ENCODE measurements around the gene ADARB2.

The ADARB2 gene

DNA sequence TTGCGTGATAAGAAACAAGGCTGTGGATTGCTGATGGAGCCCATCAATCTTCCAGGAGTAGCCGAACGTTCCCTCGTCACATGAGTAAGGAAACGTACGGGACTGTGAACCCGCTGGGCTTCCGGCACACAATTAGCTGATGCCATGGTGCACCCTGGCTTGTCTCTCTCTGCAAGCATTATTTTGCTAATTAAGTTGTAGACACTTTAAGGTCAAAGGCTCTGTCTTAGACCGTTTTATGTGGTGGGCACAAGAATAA lies 50.9 kb downstream of the ADARB2 start:
- DNase-seq (ENCODE audit: low read depth) = no peak

DNA sequence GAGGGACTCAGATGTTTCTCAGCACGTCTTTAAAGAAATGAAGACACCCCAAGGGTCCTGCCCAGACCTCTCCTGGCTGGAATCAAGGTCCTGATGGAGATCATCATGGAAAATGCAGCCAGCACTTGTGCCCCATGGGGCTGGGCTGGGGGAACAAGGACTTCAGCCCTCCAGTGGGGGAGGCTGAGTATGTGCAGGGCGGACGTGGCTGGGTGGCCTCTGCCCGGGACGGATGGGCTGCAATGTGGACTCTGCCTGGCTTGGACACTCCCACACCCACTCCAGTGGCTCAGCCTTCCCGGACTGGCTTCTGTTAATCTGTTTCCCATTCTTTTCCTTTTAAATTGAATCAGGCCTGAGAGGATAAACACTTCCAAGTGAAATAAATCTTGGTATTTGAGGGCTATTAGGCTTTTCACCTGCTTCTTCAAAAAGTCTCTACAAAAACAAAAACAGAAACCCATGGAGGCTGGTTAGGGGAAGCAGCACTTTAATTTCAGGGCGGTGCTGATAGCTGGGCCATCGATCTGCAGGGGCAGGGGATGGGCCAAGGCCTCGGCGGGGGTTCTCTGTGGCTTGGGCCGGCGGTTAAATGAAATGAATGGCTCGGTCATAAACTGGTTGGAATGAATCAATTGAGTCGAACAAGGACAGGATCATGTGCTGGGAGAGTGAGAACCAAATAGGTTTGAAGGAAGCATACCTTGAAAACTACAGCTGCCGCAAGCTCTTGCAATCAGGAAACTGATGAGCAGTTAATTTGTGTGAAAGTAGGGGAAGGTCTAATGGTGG lies 51.4 kb downstream of the ADARB2 start:
- DNase-seq (ENCODE audit: low read depth) = no peak

DNA sequence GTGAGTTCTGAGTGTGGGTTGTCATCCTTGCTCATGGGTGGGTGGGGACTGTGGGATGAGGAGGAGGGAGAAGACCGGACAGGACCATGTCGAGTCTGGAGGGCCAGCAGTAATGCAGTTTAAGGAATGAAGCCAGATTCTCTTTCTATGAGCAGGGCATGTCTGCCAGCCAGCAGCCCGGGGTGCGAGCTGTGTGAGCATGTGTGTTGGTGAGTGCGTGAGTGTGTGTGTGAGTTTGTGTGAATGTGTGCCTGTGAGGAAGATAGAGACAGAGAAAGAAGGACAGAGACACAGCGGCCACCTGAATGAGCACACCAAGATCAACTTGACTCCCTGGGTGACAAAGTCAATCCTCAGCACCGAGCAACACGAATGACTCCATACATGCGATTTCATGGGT lies 52.3 kb downstream of the ADARB2 start:
- DNase-seq (ENCODE audit: low read depth) = no peak

DNA sequence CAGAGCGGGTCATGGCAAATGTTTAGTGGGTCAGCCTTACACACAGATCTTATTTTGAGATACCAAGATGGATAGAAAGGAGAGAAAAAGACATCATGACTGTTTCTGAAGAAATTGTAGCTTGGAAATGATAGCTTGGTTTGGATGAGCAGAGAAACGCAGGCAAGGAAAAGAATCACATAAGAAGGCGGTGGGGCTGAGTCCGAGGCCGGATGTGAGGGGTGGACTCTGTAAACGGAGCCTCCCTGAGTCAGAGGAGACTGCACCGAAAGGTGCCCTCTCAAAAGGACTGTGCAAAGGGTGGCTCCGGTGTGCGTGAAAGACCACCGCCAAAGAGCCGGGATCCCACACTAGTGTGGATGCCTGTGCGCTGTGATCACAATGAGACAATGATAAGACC lies 53.7 kb downstream of the ADARB2 start:
- no peak for DNase-seq (ENCODE audit: low read depth)

DNA sequence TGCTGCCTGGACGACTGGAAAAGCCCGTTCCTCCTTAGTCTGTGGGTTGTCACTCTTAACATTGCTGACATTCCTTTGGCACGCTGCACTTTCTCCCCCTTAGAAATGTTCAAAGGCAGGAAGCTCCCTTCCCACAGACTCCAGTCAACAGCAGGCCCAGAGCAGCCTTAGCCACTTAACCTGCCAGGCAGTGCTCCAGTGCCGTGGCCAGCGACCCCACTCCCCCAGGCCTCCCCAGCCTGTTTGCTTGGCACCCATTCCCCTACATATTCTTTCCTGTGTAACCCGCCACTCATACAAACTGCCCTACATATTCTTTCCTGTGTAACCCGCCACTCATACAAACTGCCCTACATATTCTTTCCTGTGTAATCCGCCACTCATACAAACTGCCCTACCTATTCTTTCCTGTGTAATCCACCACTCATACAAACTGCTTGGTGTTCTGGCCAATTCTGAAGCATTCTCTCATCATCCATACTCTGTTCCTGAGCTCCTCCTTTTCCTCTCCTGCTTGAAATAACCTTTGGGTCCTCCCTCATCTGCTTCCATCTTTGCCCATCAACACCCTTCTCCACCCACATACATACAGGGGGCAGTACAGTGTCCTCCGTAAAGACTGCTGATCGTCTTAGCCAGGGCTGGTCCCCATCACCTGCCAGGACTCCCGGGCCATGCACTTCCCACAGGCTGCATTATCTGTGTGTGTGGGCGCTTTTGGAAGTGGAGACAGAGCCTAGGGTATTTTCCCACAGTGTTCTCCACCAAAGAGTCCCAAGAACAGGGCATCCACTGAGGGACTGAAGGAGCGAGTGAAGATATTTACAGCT lies 57.3 kb downstream of the ADARB2 start:
- no peak for DNase-seq (ENCODE audit: low read depth)

DNA sequence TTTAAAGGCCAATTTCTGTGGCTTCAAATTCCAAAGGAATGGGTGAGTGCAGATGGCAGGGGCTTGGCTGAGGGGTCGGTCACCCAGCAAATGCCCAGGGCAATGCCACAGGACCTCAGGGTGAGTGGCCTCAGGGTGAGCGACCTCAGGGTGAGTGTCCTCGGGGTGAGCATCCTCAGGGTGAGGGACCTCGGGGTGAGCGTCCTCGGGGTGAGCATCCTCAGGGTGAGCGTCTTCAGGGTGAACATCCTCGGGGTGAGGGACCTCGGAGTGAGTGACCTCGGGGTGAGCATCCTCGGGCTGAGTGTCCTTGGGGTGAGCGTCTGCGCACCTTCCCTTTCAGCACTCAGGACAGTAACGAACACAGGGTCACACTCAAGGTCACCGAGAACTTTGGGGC lies 59.2 kb downstream of the ADARB2 start:
- DNase-seq (ENCODE audit: low read depth) = no peak

DNA sequence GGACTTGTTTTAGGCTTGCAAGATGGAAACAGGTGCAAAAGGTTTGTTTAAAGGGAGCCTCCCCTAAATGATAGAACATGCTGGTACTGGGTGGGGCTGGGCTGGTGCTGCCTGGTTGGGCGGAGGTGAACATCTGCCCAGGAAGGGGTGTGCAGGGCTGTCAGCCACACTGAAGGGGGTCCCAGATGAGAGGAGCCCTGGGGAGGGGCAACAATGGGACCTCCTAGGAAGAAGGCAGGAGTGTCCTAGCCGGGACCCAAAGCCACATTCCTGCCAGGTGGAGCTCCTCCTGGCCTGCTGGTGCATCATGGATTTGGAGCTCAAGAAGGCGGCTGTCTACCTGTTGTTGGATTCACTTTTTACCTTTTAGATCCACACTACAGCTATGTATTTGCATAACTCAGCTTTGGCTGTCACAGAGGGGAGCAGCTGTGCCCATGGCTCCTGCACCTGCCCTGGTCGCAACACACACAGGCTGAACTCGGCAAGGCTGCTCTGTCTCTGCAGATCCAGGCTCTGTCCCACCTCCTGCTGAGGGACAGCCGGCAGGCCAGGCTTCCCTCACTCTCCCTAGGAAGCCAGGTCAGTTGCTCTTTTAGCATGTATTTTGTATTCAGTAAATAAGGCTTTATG lies 59.9 kb downstream of the ADARB2 start:
- no peak for DNase-seq (ENCODE audit: low read depth)

DNA sequence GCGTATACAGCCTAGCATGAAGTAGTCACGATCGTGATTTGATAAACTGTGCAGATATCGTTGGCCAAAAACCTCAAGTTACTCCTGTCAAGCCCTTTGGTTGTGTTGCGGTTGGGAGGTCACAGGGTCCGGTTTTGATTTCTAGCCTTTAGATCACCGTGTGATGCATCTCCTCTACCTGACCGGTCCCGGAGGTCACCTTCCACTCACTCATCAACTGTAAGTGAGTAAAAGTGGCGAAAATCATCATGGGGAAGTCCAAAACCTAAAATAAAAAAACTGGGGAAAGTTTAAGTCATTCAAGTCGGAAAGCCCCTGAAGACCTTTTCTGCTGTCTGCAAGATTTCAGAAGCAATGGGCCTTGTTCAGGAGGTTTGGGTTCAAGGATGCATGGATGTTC lies 62.8 kb downstream of the ADARB2 start:
- no peak for DNase-seq (ENCODE audit: low read depth)

DNA sequence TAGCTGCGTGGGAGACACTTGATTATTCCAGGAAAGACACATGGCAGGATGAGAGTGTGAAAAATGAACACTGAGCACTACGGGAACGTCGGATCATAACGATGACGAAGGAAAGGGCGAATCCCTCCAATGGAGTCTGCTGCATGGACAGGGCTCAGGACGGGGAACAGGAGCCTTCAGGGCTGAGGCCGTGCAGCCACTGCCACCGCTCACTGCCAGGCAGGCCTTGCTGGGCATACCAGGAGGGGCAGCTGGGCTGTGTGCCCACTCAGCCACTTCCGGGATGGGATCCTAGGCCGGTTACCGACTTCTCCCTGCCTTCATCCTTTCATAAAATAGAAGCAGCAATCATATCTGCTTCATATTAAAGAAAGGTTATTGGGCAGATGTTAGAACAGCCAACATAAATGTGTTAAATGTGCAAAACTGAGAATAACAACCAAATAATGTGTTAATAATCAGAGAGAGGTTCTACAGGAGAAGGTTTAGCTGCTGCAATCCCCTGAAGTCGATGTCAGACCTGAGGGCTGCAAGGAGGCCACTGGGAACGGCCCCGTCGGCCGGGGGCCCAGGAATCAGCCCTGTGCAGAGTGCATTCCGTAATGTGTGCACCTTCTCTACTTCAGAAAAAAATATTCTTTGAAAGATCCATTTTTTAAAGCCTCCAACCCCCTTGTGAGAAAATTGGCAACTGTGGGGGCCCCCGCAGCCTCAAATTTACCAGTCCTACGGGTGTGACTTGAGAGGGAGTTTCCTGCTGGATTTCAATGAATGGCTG lies 63.6 kb downstream of the ADARB2 start:
- no peak for DNase-seq (ENCODE audit: low read depth)

DNA sequence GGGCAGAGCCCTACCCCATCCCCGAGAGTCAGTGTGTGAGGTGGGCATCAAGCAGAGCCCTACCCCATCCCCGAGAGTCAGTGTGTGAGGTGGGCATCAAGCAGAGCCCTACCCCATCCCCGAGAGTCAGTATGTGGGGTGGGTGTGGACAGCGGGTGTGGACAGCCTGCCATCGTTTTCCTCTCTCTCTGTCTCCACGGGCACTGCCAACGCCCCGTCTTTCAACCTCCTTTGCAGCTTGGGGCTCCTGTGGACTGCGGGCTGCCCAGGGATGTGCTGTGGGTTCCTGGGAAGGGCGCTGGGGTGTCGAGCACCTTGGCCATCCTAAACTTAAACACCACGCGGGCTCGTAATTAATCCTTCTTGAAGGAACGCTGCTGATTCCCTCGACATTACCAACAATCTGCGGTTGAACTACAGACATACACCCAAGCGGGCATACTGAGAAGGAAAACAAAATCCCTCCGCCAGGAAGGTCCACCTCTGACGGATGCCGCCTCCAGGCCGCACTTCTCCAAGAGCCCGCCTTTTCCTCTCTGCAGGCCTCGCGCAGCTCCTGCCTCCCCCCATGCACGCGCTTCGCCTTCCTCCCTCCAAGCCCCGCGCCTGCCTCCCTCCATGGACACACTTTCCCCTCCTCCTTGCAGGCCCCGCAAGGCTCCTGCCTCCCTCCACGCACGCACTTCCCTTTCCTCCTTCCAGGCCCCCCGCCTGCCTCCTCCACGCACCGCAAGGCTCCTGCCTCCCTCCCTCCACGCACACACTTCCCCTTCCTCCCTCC lies 65.1 kb downstream of the ADARB2 start:
- DNase-seq (ENCODE audit: low read depth) = no peak

DNA sequence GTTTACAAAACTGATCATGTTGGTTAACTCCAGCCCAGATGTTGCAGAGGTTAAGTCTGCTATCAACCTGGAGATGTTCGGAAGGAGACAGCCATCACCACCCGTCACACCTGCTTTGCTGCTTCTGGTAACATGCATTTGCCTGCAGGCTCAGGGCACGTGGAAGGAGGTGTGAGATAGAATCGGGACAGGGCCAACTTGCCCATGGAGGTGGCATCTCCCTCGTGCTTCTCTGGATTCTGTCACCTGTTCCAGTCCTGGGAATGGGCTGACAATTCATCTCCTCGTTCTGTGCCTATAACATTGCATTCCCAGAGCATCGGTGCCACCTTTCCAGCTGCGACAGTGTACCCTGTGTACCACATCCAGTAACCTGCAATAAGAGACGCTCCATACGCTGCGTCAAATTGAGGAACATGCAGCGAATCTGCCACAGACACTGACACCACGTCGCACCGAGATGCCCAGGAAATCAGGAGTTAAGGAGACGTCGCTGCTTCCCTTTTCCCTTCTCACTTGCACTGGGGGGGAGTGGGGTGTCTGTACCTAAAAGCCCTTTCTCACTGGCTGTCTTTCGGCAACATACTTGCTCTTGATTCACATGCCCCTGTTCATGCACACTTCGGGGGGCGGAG lies 65.8 kb downstream of the ADARB2 start:
- no peak for DNase-seq (ENCODE audit: low read depth)

DNA sequence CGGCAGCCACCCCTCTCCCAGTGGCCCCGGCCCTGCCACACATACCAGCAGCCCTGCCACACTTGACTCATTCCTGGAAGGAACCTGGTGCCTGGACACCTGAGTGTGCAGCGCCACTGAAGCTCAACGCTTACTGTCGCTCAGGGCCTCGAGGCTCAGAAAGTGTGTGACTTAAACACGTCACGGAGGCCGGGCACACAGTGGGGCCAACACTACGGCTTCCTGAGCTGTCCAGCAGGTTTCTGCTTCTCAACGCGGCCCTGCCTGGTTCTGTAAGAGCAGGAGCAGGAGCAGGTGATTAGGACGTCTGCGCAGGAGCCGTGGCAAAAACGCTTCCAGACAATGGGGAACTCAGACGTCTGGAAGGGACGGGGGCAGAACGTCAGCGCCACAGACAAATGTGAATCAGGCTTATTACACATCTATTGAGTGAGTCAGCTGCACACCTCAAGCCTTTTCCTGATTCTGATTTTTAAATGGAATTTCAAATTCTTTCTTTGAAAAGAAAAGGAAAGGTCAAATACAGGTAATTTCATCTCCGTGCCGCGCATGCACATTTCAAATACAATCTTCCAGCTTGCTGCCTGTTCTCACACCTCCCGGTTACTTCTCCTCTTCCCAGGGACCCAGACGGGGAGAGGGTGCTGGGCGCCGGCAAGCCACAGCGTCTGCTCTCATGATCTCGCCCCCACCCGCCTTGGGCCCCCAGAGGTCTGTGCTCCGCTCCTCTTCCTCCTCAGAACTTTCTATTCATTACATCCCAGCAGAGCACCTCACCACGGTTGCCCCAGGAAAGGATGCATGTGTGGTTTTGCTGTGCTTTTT lies 66.6 kb downstream of the ADARB2 start:
- DNase-seq (ENCODE audit: low read depth) = no peak

DNA sequence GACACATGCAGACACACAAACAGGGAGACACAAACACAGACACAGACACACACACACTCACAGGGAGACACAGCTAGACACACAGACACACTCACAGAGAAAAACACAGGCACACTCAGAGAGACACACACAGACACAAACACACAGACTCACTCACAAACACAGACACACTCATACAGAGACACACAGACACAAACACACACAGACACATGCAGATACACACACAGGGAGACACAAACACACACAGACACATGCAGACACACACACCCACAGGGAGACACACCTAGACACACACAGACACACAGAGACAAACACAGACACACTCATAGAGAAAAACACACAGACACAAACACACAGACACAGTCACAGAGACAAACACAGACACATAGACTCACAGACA lies 67.9 kb downstream of the ADARB2 start:
- DNase-seq (ENCODE audit: low read depth) = no peak

DNA sequence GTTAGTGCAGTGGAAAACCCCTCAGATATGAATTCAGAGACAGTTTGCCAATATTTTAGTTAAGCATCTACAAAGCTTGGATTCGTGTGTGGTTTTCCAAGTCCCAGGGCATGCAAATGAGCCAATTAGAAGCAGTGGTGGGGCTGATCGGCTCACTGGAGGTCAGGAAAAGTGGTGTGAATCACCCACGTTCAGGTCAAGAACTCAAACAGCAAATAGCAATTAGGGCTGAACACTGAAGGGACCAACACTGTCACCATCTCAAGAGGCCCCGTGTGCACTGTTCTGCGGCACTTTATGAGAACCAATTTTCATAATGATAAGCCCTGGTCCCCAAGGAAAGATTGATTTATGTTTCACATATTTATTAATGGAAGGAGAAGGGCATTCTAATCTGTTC lies 68.9 kb downstream of the ADARB2 start:
- DNase-seq (ENCODE audit: low read depth) = no peak

DNA sequence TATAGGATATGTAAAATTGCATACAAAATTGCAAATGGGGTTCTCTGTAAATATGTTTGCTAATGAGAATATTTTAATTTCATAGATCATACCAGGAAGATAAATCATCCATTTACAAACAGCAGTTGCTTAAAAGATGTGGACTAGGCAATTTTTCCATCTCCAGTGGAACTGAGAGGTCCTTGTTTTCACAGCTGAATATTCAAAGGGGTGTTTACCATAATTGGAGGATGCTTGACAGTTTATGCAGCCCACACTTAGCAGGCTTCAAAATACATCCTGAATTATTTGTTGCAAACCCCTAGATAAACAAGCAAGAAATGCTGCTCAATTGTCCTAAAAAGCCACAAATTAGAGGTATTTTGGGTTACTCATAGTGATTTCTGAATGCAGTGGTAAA lies 69.9 kb downstream of the ADARB2 start:
- DNase-seq (ENCODE audit: low read depth) = no peak

DNA sequence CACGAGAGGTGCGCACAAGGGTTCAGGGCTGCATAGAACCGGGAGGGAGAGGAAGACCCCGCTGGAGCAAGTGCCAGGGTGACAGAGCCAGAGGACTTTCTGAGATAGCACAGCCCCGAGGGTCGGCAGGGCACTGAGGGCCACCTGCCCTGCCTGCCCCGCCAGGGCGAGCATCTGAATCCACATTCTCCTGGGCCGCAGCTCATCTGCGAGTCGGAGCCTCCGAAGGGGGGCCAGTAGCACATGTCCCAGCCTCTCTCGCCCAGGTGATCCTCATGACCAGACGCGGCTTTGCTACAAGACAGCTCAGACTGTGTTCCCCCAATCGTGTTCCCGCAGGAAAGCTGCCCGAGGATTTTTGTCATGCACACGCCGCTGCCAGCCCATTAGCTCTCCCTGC lies 71.2 kb downstream of the ADARB2 start:
- no peak for DNase-seq (ENCODE audit: low read depth)

DNA sequence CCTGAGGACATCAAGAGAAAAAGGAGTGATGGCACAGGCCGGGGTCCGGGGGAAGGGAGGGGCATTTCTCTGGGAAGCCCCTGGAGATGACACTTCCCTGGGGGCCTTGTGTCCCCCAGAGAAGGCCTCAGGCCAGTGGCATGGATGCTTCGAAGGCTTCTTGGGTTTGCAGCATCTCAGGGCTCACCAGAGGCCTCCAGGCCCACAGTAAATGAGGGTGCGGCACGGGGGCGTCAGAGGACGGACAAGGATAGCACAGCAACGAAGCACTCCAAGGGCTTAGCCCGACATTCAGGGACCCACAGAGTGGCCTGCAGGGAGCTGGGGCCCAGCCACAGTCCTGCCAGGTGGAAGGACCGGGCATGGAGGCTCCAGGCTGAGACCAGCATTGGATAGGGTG lies 71.6 kb downstream of the ADARB2 start:
- DNase-seq (ENCODE audit: low read depth) = no peak

DNA sequence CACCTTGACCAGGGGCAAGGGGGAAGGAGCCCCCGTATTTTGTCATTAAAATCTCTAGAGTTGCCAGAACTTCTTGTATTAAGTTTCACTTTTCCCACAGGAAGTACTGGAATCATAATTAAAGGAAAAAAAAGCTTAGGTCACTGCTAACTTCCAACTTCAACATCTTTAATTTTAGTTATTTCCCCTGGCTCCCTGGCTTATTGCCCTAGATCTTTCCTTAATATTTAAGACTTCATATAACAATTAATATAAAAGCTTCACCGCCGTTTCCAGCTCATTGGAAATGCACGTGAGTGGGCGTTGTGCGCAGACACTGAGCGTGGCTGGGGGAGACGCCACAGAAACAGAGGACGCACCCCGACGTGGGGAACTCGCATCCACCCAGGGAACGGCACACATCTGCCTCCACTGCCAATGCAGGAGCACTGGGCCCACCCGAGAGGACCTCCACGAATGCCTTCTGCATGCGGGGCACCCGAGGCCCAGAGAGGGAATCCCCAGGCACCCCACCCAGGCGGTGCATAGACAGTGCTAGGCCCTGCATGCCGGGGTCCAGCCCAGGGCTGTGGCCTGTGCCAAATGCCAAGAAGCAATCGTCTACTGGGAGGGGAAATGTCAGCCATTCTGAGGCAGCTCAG lies 72.2 kb downstream of the ADARB2 start:
- no peak for DNase-seq (ENCODE audit: low read depth)

DNA sequence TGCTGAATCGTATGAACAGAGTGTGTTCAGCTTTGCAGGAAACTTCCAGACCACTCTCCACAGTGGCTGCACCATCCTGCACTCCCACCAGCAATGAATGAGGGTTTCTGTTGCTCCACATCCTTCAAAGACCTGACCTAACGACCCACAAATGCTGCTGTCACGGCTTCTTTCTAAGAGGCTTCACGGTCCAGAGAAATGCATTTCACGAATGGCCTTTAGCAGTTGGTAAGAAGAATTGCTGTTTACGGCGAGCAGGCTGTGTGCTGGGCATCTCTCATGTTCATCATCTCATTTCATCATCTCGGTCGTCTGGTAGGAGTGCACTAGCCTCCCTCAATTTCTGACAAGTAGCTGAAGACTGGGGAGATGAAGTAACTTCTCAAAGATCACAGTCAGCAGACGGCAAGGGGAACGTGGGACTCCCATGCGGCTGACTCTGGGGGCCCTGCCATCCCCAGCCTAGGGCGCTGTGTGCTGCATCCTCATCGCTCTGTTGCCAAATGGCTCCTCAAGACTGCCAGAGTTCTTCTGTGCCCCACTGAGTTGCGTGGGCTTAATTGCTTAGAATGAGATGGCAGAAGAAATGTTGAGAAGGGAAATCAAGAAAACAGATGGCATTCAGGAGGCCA lies 72.9 kb downstream of the ADARB2 start:
- no peak for DNase-seq (ENCODE audit: low read depth)

Measured in T follicular helper cell (primary cell).